GM12873 (cell line): ENCODE data around the gene MRPL49.

Experiments used
- CTCF ChIP-seq: IDR thresholded peaks from 2 replicates; pipeline ENCODE4 v1.5.1; 2012; ENCODE audit warnings: low read depth, mild to moderate bottlenecking, moderate library complexity, low read length, control low read depth; ENCODE audit not compliant: insufficient read depth; ENCODE audit errors: missing control alignments

The MRPL49 gene

GRCh38 chr11:65147352-65148075, 25.4 kb downstream of the MRPL49 start:
- no peak for TF ChIP-seq CTCF

DNA sequence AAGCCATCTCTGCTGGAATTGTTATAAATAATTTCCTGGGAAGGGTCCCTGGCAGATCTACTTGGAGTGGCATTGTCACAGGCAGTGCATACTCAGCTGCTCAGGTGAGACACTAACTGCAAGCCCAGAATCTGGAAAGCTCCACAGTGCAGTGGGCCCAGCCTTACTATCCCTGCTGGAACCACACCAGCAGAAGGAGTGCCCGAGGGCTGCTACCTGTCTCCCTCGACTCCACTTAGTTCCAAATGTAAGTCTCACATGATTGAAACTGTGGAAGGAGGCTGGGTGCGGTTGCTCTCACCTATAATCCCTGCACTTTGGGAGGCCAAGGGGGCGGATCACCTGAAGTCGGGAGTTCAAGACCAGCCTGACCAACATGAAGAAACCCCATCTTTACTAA, 26.5 kb downstream of the MRPL49 start:
- no peak for TF ChIP-seq CTCF

DNA sequence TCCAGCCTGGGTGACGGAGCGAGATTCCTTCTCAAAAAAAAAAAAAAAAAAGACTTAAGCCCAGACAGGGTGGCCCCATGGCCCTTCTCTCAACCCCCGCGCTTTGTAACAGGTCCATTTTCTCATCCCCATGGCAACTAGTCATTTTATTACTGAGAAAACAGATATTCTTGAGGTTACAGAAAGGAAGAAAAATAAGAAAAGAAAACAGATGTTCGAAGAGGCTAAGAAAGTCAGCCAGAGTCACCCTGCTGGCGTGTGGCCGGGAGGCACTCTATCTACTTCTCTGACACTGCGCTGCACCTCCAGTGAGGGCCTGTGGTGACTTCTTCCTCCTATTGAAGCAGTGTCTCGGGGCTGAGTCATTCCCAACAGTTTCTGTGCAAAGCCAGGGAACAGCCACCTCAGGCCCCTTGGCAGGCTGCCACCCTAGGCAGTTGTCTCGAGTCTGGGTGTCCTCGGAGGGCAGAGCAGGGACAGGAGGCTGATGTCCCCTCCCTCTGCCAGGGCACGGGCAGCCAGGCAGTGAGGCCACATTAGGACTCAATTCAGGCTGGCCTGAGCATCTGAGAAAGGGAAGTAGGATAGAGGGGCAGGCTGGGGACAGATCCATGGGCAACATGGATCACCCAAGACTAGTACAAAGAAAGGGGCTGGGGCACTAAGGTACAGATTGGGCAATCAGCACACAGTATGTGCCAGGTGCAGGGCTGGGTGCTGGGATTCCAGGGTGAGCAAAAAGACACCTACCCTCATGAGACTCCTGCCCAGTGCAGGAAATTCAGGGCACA, 28.6 kb downstream of the MRPL49 start:
- no peak for TF ChIP-seq CTCF

- TF ChIP-seq CTCF, result no peak
These were observed 29.3 kb downstream of the MRPL49 start for GRCh38 chr11:65151331-65151899.

DNA sequence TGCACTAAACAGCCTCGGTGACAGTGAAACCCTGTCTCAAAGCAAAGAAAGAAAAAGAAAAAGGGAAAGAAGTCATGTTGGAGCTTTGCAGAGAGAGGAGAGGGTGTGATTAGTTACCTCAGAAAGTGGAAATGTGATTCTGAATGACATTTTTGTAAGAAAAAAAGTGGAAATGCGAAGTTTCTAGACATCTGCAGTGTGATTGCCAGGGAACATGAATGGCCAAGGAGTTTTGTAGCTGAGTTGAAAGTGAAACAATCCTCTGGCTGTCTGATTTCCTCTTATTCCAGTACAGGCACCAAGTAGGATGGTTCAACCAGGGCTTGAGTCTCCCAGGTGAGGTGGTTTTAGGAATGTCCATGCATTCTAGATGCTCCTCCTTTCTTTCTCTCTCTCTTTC, 30.0 kb downstream of the MRPL49 start:
- no peak for TF ChIP-seq CTCF

DNA sequence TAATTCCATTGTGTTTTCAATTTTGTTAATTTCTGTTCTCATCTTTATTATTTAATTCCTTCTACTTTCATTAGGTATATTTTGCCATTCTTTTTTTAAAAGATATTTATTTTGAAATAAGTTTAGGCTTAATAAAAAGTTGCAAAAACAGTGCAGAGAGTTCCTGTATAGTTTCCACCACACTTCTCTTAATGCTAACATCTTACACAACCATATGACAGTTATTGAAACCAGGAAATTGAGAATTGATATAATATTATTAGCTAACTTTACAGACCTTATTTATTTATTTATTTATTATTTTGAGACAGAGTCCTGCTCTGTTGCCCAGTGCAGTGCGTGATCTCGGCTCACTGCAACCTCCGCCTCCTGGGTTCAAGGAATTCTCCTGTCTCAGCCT, 34.1 kb downstream of the MRPL49 start:
- TF ChIP-seq CTCF, result no peak

GRCh38 chr11:65156926-65157325, 34.8 kb downstream of the MRPL49 start:
- TF ChIP-seq CTCF, result no peak
